IPS-18a (cell line): Measurements from ENCODE around the gene SEC14L1.

Experiments
- H3K27ac ChIP-seq: one replicate; pipeline ENCODE4 v1.5.1; 2013; ENCODE audit warnings: low read length
- H3K27me3 ChIP-seq: one replicate; pipeline ENCODE4 v1.6.1; 2013; ENCODE audit warnings: mild to moderate bottlenecking, low read length; ENCODE audit not compliant: control insufficient read depth, insufficient read depth
- H3K36me3 ChIP-seq: one replicate; pipeline ENCODE4 v1.6.1; 2013; ENCODE audit warnings: low read depth, low read length; ENCODE audit not compliant: control insufficient read depth
- H3K4me1 ChIP-seq: one replicate; pipeline ENCODE4 v1.6.1; 2013; ENCODE audit warnings: low read depth, low read length; ENCODE audit not compliant: control insufficient read depth
- H3K4me3 ChIP-seq: one replicate; pipeline ENCODE4 v1.5.1; 2013; ENCODE audit warnings: low read length
- H3K9ac ChIP-seq: one replicate; pipeline ENCODE4 v1.6.1; 2013; ENCODE audit warnings: mild to moderate bottlenecking, low read length, moderate library complexity
- H3K9me3 ChIP-seq: one replicate; pipeline ENCODE4 v1.6.1; 2013; ENCODE audit warnings: low read depth, low read length; ENCODE audit not compliant: control insufficient read depth

SEC14L1 gene

DNA sequence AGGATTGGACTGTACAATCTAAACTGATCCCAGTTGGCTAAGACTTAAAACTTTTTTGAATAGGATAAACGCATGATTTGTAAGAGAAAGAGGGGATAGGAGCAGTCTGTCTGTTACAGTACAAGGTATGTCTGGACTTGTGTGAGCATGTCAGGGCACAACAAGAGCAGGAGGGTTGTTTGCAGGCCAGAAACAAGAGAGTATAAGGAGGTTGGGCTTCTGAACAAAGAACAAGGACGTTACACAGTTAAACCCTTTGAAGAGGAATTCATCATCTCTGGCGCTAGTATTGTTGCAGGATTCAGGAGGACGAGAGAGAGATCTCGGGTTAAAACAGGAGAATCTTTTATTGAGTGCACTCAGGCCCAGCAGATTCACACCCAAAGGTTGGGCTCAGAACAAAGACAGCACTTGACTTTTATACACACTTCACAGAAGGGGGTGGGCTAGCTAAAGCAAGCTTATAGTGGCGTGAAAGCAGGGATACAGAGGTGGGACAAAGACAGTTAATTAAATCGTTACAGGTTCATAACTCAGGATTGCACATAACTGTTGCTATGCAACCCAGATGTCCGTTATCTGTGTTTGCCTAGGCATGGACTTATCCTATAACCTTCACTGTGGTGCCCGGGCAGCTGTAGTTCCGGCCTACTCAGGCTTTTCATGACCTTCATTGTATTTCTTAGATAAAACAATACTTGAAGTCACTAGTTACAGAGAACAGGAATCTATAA lies 34.3 kb downstream of the SEC14L1 start:
- no peaks in the 10 kb centered on the region for H3K36me3 ChIP-seq
- no peak overlapping the region for H3K9ac ChIP-seq
- H3K27ac ChIP-seq = no peak overlapping the region
- H3K27me3 ChIP-seq = no peaks in the 10 kb centered on the region
- no peaks in the 10 kb centered on the region for H3K4me1 ChIP-seq
- H3K4me3 ChIP-seq = no peak overlapping the region
- peaks cover 15% of the 10 kb centered on the region for H3K9me3 ChIP-seq

DNA sequence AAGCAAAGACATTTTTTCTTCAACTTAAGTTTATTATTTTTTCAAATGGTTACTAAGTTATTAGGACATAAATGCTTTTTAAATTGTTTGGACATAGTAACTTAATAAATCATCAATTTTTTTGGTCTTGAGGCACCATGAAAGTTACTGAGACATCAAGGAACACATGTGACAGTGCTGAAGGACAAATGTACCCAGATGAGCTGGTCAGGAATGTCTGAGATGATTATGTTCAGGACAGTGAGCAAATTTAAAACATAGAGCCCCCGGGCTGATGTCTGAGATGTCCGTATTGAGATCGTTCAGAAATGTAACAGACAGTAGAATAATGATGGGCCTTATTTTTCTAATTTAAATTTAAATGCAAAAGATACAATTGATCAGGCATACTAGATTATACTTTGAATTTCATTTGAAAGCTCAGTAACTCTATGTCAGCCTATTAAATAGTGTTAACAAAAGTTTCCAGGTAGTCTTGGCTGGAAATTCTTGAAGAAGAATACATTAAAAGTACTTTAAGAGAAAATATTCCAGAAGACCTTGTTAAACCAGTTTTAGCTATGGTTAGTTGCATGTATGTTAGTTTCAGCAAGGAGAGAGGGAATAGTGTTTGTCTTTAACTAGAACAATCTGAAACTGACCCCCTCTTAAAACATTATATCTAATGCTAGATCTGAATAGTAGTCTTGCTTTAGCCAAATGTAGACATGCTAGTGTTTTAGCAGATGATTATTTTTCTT lies 36.4 kb downstream of the SEC14L1 start:
- Histone ChIP-seq H3K4me3 (no peak overlapping the region), H3K36me3 (no peaks in the 10 kb centered on the region), H3K27me3 (no peaks in the 10 kb centered on the region), H3K9me3 (peaks cover 15% of the 10 kb centered on the region), H3K9ac (no peak overlapping the region), H3K27ac (no peak overlapping the region), H3K4me1 (no peaks in the 10 kb centered on the region)

DNA sequence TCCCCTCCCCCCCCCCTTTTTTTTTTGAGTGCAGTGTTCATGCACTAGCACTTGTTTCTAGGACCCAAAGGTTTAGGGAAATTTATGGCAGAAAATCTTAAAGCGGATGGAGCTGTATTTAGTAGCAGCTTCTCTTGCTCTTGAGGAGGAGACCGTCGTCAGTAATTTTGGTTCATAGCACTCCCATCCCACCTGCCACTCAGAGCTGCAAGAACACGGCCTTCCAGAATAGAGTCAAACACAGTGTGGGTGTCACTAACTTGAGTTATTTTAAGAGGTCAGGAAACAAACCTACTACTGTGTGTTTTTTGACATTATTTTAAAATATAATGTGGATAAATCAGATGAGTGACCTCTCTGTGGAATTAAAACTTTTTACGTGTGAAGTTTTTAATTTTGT lies 37.3 kb downstream of the SEC14L1 start:
- Histone ChIP-seq H3K9ac (no peak overlapping the region), H3K36me3 (no peaks in the 10 kb centered on the region), H3K4me3 (no peak overlapping the region), H3K27me3 (no peaks in the 10 kb centered on the region), H3K9me3 (peaks cover 15% of the 10 kb centered on the region), H3K4me1 (no peaks in the 10 kb centered on the region), H3K27ac (no peak overlapping the region)

DNA sequence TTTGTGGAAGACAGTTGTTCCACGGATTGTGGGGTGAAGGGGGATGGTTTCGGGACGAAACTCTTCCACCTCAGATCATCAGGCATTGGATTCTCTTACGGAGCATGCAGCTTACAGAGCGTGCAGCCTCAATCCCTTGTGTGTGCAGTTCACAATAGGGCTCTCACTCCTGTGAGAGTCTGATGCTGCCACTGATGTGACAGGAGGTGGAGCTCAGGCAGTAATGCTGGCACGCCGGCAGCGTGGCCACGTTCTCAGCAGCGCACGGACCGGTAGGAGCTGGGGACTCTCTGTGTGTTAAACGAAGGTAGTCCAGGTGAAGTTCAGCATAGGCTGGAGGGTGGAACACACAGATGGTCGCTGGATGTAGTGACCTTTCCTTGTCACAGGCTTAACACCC lies 37.8 kb downstream of the SEC14L1 start:
- Histone ChIP-seq H3K27me3 (no peaks in the 10 kb centered on the region), H3K36me3 (no peaks in the 10 kb centered on the region), H3K4me3 (no peak overlapping the region), H3K4me1 (no peaks in the 10 kb centered on the region), H3K9ac (no peak overlapping the region), H3K27ac (no peak overlapping the region), H3K9me3 (peaks cover 15% of the 10 kb centered on the region)

DNA sequence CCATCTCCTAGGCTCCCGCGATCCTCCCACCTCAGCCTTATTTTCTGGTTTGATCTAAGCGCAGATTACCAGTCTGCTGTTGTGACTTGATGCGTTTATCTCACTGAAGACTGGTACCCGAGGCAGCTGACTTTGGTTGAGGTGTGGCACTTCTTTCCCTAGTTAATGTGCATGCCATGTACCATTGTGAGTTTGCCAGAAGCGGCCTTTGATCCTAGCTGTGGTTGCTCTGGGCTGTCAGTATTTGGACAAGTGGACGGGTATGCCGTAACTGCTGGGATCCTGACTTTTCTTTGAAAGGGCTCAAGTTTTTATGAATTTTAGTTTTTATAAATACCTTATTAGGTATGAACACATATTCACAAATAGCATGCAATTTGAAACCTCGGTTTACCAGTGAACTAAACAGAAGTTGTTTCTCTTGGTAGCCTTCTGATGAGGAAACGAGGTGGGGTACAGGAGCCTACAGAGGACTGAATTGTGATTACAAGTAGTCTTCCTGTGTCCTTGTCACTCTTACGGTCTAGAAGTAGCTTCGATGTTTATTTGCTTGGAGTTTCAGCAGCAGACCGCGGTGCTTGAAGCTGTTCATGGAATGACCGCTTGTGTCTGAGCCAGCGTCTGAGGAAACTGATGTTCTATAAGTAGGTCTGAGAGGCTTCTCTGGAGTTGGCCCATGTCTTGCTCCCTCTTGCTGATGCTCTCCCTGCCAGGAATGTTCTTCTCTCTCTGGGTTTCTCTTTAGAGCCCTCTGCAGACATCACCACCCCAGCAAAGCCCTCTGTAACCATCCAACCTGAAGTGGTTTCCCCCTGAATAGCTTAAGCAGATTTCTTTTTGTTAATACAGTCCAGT lies 40.0 kb downstream of the SEC14L1 start:
- no peak overlapping the region for H3K9ac ChIP-seq
- H3K4me3 ChIP-seq = no peak overlapping the region
- H3K27me3 ChIP-seq = no peaks in the 10 kb centered on the region
- no peak overlapping the region for H3K27ac ChIP-seq
- no peaks in the 10 kb centered on the region for H3K36me3 ChIP-seq
- H3K4me1 ChIP-seq = no peaks in the 10 kb centered on the region
- H3K9me3 ChIP-seq = no peaks in the 10 kb centered on the region

DNA sequence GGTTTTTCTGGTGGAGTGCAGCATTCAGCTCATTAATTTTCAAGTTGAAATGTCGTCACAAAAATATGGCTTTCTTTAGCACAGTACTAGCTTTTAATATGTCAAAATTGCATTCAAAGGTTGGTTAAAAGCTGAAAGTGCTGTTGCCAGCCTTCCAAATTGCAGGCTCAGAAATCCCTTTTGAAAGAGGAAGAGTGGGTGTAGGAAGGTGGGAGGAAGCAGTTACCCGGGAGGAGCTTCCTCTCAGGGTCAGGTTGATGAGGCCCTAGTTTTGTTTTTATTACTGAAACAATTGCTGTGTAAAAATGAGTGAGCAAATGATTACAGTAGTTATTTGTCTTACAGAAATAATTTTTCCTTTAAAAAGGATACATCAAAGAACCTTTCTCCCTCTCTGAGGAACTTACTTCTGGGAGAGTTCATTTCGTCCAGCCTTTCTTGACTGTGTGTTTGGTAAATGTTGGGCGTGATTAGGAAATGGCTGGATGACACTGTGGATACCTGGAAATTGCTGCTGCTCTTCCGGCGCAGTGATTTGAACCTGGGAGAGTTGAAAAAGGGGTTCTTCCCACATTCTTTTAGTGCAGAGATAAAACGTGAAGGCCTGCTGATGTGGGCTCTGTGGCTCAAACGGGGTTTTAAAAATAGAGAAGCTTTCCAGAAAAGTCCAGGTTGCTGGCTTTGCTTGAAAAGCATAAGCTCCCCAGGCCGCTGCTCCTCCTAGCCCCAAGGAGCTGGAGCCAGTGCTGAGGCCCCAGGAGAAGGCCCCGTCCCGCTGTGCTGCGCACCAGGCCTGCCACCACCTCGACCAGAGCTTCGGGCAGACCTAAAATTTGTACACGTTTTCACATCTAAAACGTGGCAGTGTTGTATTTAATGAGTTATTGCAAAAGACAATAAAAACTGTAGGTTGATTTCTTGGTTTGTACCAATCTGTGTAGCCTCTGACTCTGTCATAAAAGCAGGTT lies 41.7 kb downstream of the SEC14L1 start:
- Histone ChIP-seq H3K27me3 (no peaks in the 10 kb centered on the region), H3K4me3 (no peak overlapping the region), H3K4me1 (no peaks in the 10 kb centered on the region), H3K9ac (no peak overlapping the region), H3K9me3 (no peaks in the 10 kb centered on the region), H3K36me3 (no peaks in the 10 kb centered on the region), H3K27ac (no peak overlapping the region)

DNA sequence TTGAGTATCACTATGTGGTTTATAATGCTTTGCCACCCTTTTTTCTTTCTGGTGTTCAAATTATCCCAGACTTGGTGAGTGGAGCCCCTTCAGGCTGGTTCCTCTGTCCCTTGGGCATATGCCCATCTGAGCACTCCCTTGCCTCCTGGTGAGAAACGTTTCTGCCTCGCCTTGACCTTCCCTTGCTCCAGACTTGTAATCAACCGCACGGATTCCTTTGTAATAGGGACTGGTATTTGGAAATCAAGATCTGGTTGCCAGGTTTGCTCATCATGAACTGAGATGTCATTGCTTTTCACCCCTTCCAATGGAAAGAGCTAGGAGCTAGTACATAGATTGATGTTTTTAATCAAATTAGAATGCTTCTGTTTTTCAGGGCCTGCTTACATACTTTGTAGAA lies 43.7 kb downstream of the SEC14L1 start:
- Histone ChIP-seq H3K36me3 (no peaks in the 10 kb centered on the region), H3K27ac (no peak overlapping the region)

DNA sequence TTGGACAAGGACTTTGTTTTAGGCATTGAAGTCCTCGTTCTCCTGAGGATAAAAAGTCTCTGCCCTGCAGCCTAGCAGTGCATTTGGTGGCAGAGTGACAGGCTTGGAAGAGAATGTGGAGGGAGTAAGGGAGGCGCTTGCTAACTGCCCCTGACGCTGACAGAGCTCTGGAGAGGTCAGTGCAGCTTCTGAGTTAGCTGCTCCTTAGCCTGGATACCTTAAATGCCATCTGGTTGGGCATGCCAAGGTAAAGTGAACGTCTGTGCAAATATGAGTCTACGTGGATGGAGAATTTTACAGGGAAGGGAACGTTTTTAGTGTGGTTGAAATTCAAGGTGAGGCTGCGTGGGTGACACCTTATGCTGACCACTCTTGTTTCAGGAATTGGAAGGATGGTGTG lies 44.4 kb downstream of the SEC14L1 start:
- H3K27me3 ChIP-seq = no peaks in the 10 kb centered on the region
- no peaks in the 10 kb centered on the region for H3K9me3 ChIP-seq
- H3K4me1 ChIP-seq = no peaks in the 10 kb centered on the region
- H3K4me3 ChIP-seq = no peak overlapping the region
- no peak overlapping the region for H3K27ac ChIP-seq
- no peaks in the 10 kb centered on the region for H3K36me3 ChIP-seq
- no peak overlapping the region for H3K9ac ChIP-seq

More for the DNA sequence above, 43.7 kb downstream of the SEC14L1 start:
- H3K4me1 ChIP-seq = no peaks in the 10 kb centered on the region
- H3K9me3 ChIP-seq = no peaks in the 10 kb centered on the region
- H3K9ac ChIP-seq = no peak overlapping the region
- no peaks in the 10 kb centered on the region for H3K27me3 ChIP-seq
- no peak overlapping the region for H3K4me3 ChIP-seq

DNA sequence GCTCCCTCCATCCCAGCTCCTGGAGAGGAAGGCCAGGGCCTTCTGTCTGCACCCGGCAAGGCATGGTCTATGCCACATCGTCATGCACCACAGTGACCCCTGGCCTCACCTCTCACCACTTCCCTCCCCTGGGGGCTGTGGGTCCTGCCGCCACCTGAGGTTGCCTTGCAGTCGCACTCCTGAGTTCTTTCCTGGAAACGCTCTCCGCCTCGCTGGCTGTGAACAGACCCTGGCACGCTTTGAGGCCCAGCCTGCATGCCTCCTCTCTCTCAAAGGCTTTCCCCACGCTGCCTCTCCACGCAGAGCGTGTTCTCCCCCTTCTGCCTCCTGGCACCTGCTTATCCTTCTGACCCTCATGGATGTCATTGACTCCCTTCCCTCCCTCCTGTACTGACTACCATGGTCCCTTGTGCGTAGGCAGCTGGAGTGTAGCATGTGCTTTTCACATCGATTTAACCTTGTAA lies 45.4 kb downstream of the SEC14L1 start:
- Histone ChIP-seq H3K27me3 (no peaks in the 10 kb centered on the region), H3K9me3 (no peaks in the 10 kb centered on the region), H3K36me3 (no peaks in the 10 kb centered on the region), H3K27ac (no peak overlapping the region), H3K4me3 (no peak overlapping the region), H3K9ac (no peak overlapping the region), H3K4me1 (no peaks in the 10 kb centered on the region)

DNA sequence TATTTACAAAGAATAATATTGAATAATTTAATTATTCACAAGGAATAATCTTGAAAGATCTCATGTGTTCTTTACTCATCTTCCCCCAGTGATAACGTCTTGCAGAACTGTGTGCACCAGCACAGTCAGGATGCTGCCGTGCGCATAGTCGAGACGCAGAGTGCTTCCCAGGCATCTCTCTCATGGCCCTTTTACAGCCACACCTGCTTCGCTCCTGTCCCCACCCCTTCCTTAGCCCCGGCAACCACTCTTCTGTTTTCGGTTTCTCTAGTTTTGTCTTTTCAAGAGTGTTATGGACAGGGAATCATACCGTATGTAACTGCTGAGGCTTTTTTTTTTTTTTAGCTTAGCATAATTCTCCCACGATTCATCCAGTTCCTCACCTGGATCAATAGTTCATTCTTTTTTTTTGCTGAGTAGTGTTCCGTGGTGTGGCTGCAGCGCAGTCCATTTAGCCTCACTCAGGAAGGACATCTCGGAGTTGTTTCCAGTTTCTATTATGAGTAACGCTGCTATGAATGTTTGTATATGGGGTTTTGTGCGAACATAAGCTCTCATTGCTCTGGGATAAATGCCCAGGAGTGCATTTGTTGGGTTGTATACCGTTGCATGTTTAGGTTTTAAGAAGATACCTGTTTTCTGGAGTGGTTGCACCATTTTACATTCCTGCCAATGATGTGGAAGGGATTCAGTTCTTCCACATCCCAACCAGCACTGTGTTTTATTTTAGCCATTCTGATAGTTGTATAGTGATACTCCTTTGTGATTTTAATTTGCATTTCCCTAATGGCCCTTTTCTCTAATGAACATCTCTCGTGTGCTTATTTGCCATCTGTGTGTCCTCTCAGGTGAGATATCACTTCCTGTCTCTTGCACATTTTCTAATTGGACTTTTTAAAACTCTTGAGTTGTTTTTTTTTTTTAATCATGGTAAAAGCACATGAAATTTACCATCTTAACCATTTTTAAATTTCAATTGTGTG lies 47.6 kb downstream of the SEC14L1 start:
- no peak overlapping the region for H3K9ac ChIP-seq
- no peaks in the 10 kb centered on the region for H3K9me3 ChIP-seq
- peaks cover 10% of the 10 kb centered on the region for H3K36me3 ChIP-seq
- H3K27ac ChIP-seq = no peak overlapping the region
- H3K4me3 ChIP-seq = no peak overlapping the region
- H3K4me1 ChIP-seq = no peaks in the 10 kb centered on the region
- no peaks in the 10 kb centered on the region for H3K27me3 ChIP-seq
